HFF-Myc (cell line): ENCODE measurements around the gene STAG1.
A peak's percentile ranks its signal among the peaks of the same experiment; 100 is the strongest.

ENCODE experiments used
- DNase-seq: peaks from one replicate; pipeline ENCODE4 v3.0.0-alpha.2; 2011; ENCODE audit warnings: low read depth; ENCODE audit errors: extremely low read depth
- H3K4me3 ChIP-seq: replicated peaks from 2 replicates; pipeline ENCODE4 v1.5.1; 2011; ENCODE audit warnings: low read depth, mild to moderate bottlenecking, control low read depth, low read length
- CTCF ChIP-seq: IDR thresholded peaks from 2 replicates; pipeline ENCODE4 v1.5.1; 2012; ENCODE audit warnings: mild to moderate bottlenecking, low read depth, low read length, control low read depth; ENCODE audit errors: missing control alignments

Gene STAG1

GRCh38 chr3:136351351-136351750 is 400.8 kb downstream of the STAG1 start:
- H3K4me3 ChIP-seq = no peak overlapping the region
- no peak for TF ChIP-seq CTCF
- no peak for DNase-seq

DNA sequence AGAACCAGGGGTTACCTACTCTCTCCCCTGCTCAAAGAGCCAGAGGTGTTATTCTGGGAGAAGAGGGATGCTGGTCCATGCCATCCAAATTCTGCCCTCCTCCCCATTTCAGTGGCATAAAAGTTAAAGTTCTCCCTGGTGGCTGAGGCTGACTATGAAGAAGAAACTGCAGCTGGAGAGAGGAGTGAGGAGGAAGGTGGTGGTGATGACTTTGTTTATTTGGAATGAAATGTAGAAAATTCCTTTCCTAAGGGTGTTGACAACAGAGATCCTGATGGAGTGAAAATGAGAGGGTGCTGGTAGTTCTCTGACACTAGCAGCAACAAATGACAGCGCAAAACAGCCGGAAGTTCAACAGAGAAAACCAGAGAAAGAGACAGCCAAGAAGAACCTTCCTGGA is 401.6 kb downstream of the STAG1 start:
- no peak overlapping the region for H3K4me3 ChIP-seq
- TF ChIP-seq CTCF = no peak
- DNase-seq = no peak

- H3K4me3 ChIP-seq = no peak overlapping the region
- peak; percentile 53 for DNase-seq
Observed at GRCh38 chr3:136350132-136350531, 402.0 kb downstream of the STAG1 start.

DNA sequence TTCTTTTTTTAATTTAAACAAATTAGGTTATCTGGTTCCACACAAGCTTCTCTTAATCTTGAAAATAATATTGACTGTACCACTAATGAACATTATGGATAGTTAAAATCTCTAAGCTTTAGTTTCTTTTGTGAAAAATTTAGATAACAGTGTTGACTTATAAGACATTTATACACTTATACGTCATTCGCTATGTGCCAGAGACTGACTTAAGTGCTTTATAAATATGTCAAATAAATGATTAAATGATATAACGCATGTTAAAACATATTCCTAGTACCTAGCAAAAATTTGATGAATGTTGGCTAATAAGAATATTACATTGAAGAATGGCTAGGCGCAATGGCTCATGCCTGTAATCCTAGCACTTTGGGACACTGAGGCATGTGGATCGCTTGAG is 405.7 kb downstream of the STAG1 start:
- H3K4me3 ChIP-seq = no peak overlapping the region
- DNase-seq = no peak
- no peak for TF ChIP-seq CTCF

More at GRCh38 chr3:136350132-136350531, 402.0 kb downstream of the STAG1 start:
- TF ChIP-seq CTCF = no peak

- DNase-seq = peak; percentile 98
Observed at GRCh38 chr3:136343873-136344555, 408.2 kb downstream of the STAG1 start.

DNA sequence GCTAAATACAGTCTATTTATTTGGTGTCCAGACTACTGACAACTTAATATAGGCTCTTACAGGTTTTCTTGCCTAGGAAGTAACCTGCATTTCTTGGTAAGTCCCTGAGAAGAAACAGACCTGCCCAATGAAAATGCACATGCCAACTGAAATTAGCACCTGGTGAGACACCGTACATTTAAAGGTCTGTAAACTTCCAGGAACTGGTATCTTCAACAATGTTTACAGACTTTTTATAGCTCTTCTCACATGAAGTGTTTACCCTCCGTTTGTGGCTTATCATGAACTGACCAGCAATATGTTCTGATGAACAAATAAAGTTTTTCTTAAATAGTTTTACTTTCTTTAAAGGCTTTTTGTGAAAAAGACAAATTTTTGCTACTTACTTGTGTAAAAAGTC is 408.7 kb downstream of the STAG1 start:
- no peak for TF ChIP-seq CTCF
- DNase-seq = no peak
- H3K4me3 ChIP-seq = no peak overlapping the region

More at GRCh38 chr3:136343873-136344555, 408.2 kb downstream of the STAG1 start:
- TF ChIP-seq CTCF = no peak
- no peak overlapping the region for H3K4me3 ChIP-seq
